GM23338 (cell line): ENCODE measurements around the gene OR51V1. TPM values are rescaled to one million over a fixed set of nuclear protein-coding genes. Genes with fewer than 3 reads are reported as not detected.

Source experiments
- ATAC-seq: fragments of 200-7000 bp; cut with Tn5 transposase; 3 replicates; pipeline ENCODE4 v1.9.1; 2020
- DNase-seq: peaks from one replicate; pipeline ENCODE4 v3.0.0-alpha.2; 2015; ENCODE audit warnings: low spot score
- H2AFZ ChIP-seq: fragments of 200-600 bp; sonication (generic); 2 replicates; pipeline ENCODE4 v1.8.0; 2016; ENCODE audit warnings: antibody characterized with exemption, mild to moderate bottlenecking, moderate library complexity
- H3F3A ChIP-seq: fragments of 200-600 bp; sonication (generic); replicated peaks from 2 replicates; pipeline ENCODE4 v1.8.0; 2017; ENCODE audit warnings: antibody characterized with exemption, mixed run types, low read depth
- H3K27ac ChIP-seq: fragments of 200-600 bp; sonication (generic); 2 replicates; pipeline ENCODE4 v1.6.1; 2016; ENCODE audit warnings: low read depth
- H3K27me3 ChIP-seq: fragments of 200-600 bp; sonication (generic); 2 replicates; pipeline ENCODE4 v1.8.0; 2016; ENCODE audit warnings: mild to moderate bottlenecking, mixed run types, moderate library complexity; ENCODE audit not compliant: insufficient read depth
- H3K36me3 ChIP-seq: fragments of 200-600 bp; sonication (generic); 2 replicates; pipeline ENCODE4 v1.8.0; 2016; ENCODE audit warnings: mild to moderate bottlenecking; ENCODE audit not compliant: insufficient read depth
- H3K4me1 ChIP-seq: fragments of 200-600 bp; sonication (generic); 2 replicates; pipeline ENCODE4 v1.8.0; 2016; ENCODE audit warnings: mild to moderate bottlenecking, moderate library complexity; ENCODE audit not compliant: insufficient read depth
- H3K4me2 ChIP-seq: fragments of 200-600 bp; sonication (generic); 2 replicates; pipeline ENCODE4 v1.7.1; 2017; ENCODE audit warnings: mixed run types
- H3K4me3 ChIP-seq: fragments of 200-600 bp; sonication (generic); 2 replicates; pipeline ENCODE4 v1.6.1; 2016; ENCODE audit warnings: mixed run types
- H3K79me2 ChIP-seq: fragments of 200-600 bp; sonication (generic); replicated peaks from 2 replicates; pipeline ENCODE4 v1.8.0; 2017; ENCODE audit warnings: mild to moderate bottlenecking; ENCODE audit not compliant: insufficient read depth
- H3K9me2 ChIP-seq: fragments of 200-600 bp; sonication (generic); 2 replicates; pipeline ENCODE4 v1.8.0; 2017; ENCODE audit not compliant: insufficient read depth
- H4K20me1 ChIP-seq: fragments of 200-600 bp; sonication (generic); replicated peaks from 2 replicates; pipeline ENCODE4 v1.8.0; 2017; ENCODE audit warnings: mild to moderate bottlenecking; ENCODE audit not compliant: insufficient read depth
- H3K27ac Mint-ChIP-seq: 2 replicates; pipeline ENCODE4 v1.8.0; 2020; ENCODE audit warnings: inconsistent platforms, mild to moderate bottlenecking, moderate library complexity, mixed read lengths
- H3K27me3 Mint-ChIP-seq: 3 replicates; pipeline ENCODE4 v1.8.0; 2022; ENCODE audit warnings: low read depth, mild to moderate bottlenecking, moderate library complexity, mixed read lengths, inconsistent platforms; ENCODE audit not compliant: insufficient read depth, poor library complexity
- H3K36me3 Mint-ChIP-seq: 3 replicates; pipeline ENCODE4 v1.8.0; 2021; ENCODE audit warnings: low read depth, mild to moderate bottlenecking, inconsistent platforms, moderate library complexity, mixed read lengths
- H3K4me1 Mint-ChIP-seq: 3 replicates; pipeline ENCODE4 v1.8.0; 2020; ENCODE audit warnings: mild to moderate bottlenecking, inconsistent platforms, mixed read lengths
- H3K4me3 Mint-ChIP-seq: 3 replicates; pipeline ENCODE4 v1.8.0; 2021; ENCODE audit warnings: moderate library complexity, mild to moderate bottlenecking, inconsistent platforms, mixed read lengths
- H3K9me3 Mint-ChIP-seq: 3 replicates; pipeline ENCODE4 v1.8.0; 2020; ENCODE audit warnings: moderate library complexity, mild to moderate bottlenecking, inconsistent platforms, mixed read lengths
- CREB1 ChIP-seq: fragments of 250-450 bp; sonication (Bioruptor Pico); IDR thresholded peaks from 2 replicates; pipeline ENCODE4 v1.5.0; 2020; ENCODE audit warnings: low read depth, mild to moderate bottlenecking, moderate library complexity
- EZH2 ChIP-seq: fragments of 200-600 bp; sonication (generic); IDR thresholded peaks from one replicate; pipeline ENCODE4 v1.8.0; 2017; ENCODE audit warnings: antibody characterized with exemption, mild to moderate bottlenecking, low read depth; ENCODE audit not compliant: unreplicated experiment
- EZH2phosphoT487 ChIP-seq: fragments of 200-600 bp; sonication (generic); IDR thresholded peaks from one replicate; pipeline ENCODE4 v1.8.1; 2018; ENCODE audit warnings: antibody characterized with exemption; ENCODE audit not compliant: unreplicated experiment
- JUNB ChIP-seq: IDR thresholded peaks from one replicate; pipeline ENCODE4 v1.6.1; 2016; ENCODE audit warnings: antibody characterized with exemption; ENCODE audit not compliant: unreplicated experiment
- NANOG ChIP-seq: IDR thresholded peaks from 2 replicates; pipeline ENCODE4 v1.6.1; 2016; ENCODE audit warnings: antibody characterized with exemption, borderline replicate concordance
- POLR2AphosphoS5 ChIP-seq: IDR thresholded peaks from 2 replicates; pipeline ENCODE4 v1.6.1; 2016; ENCODE audit warnings: antibody characterized with exemption, low read depth
- STAT1 ChIP-seq: IDR thresholded peaks from one replicate; pipeline ENCODE4 v1.6.1; 2016; ENCODE audit warnings: antibody characterized with exemption; ENCODE audit not compliant: unreplicated experiment
- ZNF114 ChIP-seq: fragments of 250-450 bp; sonication (Bioruptor Pico); IDR thresholded peaks from 2 replicates; pipeline ENCODE4 v1.5.0; 2020; ENCODE audit warnings: mild to moderate bottlenecking, moderate library complexity
- ZNF331 ChIP-seq: fragments of 250-450 bp; sonication (Bioruptor Pico); IDR thresholded peaks from 2 replicates; pipeline ENCODE4 v1.5.0; 2020; ENCODE audit warnings: low read depth, mild to moderate bottlenecking, moderate library complexity
- polyA plus RNA-seq: library from polyadenylated mRNA; unstranded; fragments of >200 nt; fragmentation: Nextera tagmentation; extraction: Ambion mirVana; gene quantifications from 2 replicates; pipeline ENCODE4 v1.2.1, GENCODE V29; 2016
- total RNA-seq: library from RNA; depleted of rRNA; stranded (reverse); fragments of >200 nt; shearing (Covaris generic); gene quantifications from 2 replicates; pipeline ENCODE4 v1.2.3, GENCODE V29; 2014
- TF ChIP-seq, protein P1 (sequence below): fragments of 250-450 bp; sonication (Bioruptor Pico); IDR thresholded peaks from 2 replicates; pipeline ENCODE4 v1.5.0; 2020; ENCODE audit warnings: mild to moderate bottlenecking, moderate library complexity
- TF ChIP-seq, protein P2 (sequence below): IDR thresholded peaks from 2 replicates; pipeline ENCODE4 v1.6.1; 2016; ENCODE audit warnings: antibody characterized with exemption
- TF ChIP-seq, protein P3 (sequence below), 2 experiments: fragments of 200-600 bp in 1 of 2; sonication (generic) in 1 of 2; conservative IDR thresholded peaks; 2 replicates each; pipeline versions ENCODE4 v1.5.1 to v1.6.1; 2016 to 2017; ENCODE audit warnings: antibody characterized with exemption in 2 of 2, low read depth in 2 of 2, mild to moderate bottlenecking in 2 of 2, moderate library complexity in 1 of 2
- TF ChIP-seq, protein P4 (sequence below): IDR thresholded peaks from one replicate; pipeline ENCODE4 v1.6.1; 2018; ENCODE audit warnings: antibody characterized with exemption; ENCODE audit not compliant: unreplicated experiment

OR51V1 gene
- total and polyA plus RNA-seq, 2 experiments from 2014 or later, result not detected

DNA sequence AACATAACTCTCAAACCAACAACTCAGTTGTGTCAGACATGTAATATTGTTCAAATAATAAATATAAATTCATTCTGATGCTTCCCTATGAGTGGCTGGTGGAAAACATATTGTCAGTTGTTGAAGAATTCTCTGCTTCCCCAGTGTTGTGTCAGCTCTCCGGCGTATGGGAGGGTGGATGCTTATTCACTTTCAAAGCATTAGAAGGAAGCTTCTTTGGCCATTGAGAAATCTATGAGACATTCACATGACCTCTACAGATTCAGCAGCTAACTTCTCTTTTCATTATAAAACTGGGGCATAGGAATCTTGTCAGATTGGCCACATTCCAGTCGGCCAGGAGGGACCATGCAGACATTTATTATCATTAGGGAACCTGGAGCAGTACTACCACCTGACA is 2.9 kb downstream of the OR51V1 start:
- Mint-ChIP-seq H3K9me3 (peaks cover 3% of the 10 kb centered on the region; the same call in 1 of the 3 replicates), H3K4me1 (peaks cover 8% of the 10 kb centered on the region; the same call in 2 of the 3 replicates), H3K36me3 (no peaks in the 10 kb centered on the region), H3K27me3 (peaks cover 2% of the 10 kb centered on the region), H3K4me3 (no peak overlapping the region), H3K27ac (no peak overlapping the region)
- no peak overlapping the region for H2AFZ ChIP-seq
- no peaks in the 10 kb centered on the region for H4K20me1 ChIP-seq
- no peaks in the 10 kb centered on the region for H3K79me2 ChIP-seq
- no peak overlapping the region for H3K27ac ChIP-seq
- H3K4me2 ChIP-seq, result no peak overlapping the region
- no peaks in the 10 kb centered on the region for H3F3A ChIP-seq
- H3K9me2 ChIP-seq, result no peaks in the 10 kb centered on the region
- DNase-seq (no peak), ATAC-seq (no peak)
- no peaks in the 10 kb centered on the region for H3K4me1 ChIP-seq
- H3K4me3 ChIP-seq, result no peak overlapping the region
- H3K36me3 ChIP-seq, result no peaks in the 10 kb centered on the region
- TF ChIP-seq POLR2AphosphoS5 (no peak), EZH2 (no peak), CREB1 (no peak), ZNF114 (no peak), JUNB (no peak), EZH2phosphoT487 (no peak), ZNF331 (CRISPR knock-in tag) (no peak), STAT1 (no peak), NANOG (no peak)
- TF ChIP-seq, protein P1, sequence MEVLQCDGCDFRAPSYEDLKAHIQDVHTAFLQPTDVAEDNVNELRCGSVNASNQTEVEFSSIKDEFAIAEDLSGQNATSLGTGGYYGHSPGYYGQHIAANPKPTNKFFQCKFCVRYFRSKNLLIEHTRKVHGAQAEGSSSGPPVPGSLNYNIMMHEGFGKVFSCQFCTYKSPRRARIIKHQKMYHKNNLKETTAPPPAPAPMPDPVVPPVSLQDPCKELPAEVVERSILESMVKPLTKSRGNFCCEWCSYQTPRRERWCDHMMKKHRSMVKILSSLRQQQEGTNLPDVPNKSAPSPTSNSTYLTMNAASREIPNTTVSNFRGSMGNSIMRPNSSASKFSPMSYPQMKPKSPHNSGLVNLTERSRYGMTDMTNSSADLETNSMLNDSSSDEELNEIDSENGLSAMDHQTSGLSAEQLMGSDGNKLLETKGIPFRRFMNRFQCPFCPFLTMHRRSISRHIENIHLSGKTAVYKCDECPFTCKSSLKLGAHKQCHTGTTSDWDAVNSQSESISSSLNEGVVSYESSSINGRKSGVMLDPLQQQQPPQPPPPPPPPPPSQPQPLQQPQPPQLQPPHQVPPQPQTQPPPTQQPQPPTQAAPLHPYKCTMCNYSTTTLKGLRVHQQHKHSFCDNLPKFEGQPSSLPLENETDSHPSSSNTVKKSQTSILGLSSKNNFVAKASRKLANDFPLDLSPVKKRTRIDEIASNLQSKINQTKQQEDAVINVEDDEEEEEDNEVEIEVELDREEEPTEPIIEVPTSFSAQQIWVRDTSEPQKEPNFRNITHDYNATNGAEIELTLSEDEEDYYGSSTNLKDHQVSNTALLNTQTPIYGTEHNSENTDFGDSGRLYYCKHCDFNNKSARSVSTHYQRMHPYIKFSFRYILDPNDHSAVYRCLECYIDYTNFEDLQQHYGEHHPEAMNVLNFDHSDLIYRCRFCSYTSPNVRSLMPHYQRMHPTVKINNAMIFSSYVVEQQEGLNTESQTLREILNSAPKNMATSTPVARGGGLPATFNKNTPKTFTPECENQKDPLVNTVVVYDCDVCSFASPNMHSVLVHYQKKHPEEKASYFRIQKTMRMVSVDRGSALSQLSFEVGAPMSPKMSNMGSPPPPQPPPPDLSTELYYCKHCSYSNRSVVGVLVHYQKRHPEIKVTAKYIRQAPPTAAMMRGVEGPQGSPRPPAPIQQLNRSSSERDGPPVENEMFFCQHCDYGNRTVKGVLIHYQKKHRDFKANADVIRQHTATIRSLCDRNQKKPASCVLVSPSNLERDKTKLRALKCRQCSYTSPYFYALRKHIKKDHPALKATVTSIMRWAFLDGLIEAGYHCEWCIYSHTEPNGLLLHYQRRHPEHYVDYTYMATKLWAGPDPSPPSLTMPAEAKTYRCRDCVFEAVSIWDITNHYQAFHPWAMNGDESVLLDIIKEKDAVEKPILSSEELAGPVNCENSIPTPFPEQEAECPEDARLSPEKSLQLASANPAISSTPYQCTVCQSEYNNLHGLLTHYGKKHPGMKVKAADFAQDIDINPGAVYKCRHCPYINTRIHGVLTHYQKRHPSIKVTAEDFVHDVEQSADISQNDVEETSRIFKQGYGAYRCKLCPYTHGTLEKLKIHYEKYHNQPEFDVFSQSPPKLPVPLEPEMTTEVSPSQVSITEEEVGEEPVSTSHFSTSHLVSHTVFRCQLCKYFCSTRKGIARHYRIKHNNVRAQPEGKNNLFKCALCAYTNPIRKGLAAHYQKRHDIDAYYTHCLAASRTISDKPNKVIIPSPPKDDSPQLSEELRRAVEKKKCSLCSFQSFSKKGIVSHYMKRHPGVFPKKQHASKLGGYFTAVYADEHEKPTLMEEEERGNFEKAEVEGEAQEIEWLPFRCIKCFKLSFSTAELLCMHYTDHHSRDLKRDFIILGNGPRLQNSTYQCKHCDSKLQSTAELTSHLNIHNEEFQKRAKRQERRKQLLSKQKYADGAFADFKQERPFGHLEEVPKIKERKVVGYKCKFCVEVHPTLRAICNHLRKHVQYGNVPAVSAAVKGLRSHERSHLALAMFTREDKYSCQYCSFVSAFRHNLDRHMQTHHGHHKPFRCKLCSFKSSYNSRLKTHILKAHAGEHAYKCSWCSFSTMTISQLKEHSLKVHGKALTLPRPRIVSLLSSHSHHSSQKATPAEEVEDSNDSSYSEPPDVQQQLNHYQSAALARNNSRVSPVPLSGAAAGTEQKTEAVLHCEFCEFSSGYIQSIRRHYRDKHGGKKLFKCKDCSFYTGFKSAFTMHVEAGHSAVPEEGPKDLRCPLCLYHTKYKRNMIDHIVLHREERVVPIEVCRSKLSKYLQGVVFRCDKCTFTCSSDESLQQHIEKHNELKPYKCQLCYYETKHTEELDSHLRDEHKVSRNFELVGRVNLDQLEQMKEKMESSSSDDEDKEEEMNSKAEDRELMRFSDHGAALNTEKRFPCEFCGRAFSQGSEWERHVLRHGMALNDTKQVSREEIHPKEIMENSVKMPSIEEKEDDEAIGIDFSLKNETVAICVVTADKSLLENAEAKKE, result no peak
- TF ChIP-seq, protein P2, sequence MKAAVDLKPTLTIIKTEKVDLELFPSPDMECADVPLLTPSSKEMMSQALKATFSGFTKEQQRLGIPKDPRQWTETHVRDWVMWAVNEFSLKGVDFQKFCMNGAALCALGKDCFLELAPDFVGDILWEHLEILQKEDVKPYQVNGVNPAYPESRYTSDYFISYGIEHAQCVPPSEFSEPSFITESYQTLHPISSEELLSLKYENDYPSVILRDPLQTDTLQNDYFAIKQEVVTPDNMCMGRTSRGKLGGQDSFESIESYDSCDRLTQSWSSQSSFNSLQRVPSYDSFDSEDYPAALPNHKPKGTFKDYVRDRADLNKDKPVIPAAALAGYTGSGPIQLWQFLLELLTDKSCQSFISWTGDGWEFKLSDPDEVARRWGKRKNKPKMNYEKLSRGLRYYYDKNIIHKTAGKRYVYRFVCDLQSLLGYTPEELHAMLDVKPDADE, result no peak
- TF ChIP-seq, protein P3, sequence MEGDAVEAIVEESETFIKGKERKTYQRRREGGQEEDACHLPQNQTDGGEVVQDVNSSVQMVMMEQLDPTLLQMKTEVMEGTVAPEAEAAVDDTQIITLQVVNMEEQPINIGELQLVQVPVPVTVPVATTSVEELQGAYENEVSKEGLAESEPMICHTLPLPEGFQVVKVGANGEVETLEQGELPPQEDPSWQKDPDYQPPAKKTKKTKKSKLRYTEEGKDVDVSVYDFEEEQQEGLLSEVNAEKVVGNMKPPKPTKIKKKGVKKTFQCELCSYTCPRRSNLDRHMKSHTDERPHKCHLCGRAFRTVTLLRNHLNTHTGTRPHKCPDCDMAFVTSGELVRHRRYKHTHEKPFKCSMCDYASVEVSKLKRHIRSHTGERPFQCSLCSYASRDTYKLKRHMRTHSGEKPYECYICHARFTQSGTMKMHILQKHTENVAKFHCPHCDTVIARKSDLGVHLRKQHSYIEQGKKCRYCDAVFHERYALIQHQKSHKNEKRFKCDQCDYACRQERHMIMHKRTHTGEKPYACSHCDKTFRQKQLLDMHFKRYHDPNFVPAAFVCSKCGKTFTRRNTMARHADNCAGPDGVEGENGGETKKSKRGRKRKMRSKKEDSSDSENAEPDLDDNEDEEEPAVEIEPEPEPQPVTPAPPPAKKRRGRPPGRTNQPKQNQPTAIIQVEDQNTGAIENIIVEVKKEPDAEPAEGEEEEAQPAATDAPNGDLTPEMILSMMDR (conservative IDR thresholded peaks at IDR 0.05; ENCODE audit: low read depth in 2 of 2), result no peak
- TF ChIP-seq, protein P4, sequence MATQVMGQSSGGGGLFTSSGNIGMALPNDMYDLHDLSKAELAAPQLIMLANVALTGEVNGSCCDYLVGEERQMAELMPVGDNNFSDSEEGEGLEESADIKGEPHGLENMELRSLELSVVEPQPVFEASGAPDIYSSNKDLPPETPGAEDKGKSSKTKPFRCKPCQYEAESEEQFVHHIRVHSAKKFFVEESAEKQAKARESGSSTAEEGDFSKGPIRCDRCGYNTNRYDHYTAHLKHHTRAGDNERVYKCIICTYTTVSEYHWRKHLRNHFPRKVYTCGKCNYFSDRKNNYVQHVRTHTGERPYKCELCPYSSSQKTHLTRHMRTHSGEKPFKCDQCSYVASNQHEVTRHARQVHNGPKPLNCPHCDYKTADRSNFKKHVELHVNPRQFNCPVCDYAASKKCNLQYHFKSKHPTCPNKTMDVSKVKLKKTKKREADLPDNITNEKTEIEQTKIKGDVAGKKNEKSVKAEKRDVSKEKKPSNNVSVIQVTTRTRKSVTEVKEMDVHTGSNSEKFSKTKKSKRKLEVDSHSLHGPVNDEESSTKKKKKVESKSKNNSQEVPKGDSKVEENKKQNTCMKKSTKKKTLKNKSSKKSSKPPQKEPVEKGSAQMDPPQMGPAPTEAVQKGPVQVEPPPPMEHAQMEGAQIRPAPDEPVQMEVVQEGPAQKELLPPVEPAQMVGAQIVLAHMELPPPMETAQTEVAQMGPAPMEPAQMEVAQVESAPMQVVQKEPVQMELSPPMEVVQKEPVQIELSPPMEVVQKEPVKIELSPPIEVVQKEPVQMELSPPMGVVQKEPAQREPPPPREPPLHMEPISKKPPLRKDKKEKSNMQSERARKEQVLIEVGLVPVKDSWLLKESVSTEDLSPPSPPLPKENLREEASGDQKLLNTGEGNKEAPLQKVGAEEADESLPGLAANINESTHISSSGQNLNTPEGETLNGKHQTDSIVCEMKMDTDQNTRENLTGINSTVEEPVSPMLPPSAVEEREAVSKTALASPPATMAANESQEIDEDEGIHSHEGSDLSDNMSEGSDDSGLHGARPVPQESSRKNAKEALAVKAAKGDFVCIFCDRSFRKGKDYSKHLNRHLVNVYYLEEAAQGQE, result no peak
- H3K27me3 ChIP-seq, result no peaks in the 10 kb centered on the region
